ENCODE measurements around the gene PTGES.
"Not testable (repeated sequence)": the region's sequence is repeated elsewhere in the genome, so short reads cannot be mapped to it uniquely, and the experiment has no call there.

Gene PTGES

DNA sequence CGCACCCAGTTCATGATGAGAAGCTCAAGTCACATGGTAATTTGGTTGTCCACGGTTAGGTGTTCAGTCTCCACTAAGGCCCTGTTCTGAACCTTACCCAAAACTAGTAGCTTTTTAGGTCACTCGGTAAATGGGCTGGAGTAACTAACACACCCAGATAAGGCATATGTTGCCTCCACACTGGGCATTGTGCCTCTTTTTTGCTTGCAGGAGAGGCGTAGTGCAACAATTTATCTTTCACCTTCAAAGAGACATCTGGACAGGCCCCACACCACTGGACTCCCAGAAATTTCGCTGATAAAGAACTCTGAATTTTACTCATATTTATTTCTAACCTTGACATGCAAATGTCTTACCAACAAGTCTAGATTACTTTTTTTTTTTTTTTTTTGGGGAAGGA lies 16.8 kb upstream of the PTGES start:
- no peak for DNase-seq

DNA sequence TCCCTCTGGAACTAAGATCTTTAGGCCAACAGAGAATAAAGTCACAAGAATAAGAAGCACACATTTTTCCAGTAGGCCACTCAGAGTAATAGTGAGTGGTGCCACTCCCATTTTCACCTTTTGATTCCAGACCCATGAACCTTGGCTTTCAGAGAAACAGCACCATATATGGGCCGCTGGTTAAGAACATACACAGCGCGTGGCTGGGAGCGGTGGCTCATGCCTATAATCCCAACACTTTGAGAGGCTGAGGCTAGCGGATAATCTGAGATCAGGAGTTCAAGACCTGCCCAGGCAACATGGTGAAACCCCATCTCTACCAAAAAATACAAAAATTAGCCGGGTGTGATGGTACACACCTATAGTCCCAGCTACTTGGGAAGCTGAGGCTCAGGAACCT lies 15.6 kb upstream of the PTGES start:
- DNase-seq = no peak

DNA sequence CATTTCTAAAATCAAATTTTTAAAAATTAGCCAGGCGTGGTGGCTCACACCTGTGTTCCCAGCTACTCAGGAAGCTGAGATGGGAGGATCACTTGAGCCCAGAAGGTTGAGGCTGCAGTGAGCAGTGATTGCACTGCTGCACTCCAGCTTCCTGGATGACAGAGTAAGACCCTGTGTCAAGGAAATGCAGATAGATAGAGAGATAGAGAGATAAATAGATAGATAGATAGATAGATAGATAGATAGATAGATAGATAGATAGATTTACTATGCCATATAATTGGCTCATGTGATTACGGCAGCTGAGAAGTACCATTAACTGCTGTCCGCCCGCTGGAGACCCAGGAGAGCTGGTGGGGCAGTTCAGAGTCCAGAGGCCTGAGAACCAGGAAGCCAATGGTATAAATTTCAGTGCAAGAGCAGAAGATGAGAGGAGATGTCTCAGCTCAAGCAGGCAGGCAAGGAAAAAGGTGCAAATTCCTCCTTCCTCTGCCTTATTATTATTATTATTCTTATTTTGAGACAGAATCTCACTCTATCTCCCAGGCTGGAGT lies 13.0 kb upstream of the PTGES start:
- DNase-seq = no peak

- no peak for DNase-seq
These were observed 10.4 kb upstream of the PTGES start for GRCh38 chr9:129762985-129763926.

DNA sequence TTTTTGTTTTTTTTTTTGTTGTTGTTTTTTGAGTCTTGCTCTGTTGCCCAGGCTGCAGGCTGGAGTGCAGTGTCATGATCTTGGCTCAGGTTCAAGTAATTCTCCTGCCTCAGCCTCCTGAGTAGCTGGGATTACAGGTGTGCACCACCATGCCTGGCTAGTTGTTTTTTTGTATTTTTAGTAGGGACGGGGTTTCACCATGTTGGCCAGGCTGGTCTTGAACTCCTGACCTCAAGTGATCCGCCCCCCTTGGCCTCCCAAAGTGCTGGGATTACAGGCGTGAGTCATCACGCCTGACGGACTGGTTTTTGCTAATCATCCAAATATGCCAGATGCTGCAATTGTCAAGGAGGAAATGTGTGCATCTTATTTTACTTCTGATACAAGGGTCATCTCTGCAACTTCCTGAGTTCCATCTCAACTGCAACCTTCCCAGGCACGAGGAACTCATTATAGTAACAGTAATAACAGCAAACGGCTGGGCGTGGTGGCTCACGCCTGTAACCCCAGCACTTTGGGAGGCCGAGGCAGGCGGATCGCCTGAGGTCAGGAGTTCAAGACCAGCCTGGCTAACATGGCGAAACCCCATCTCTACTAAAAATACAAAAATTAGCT lies 9.6 kb upstream of the PTGES start:
- DNase-seq = peak; percentile 90

GRCh38 chr9:129761901-129762369 lies 9.1 kb upstream of the PTGES start:
- DNase-seq = peak; percentile 74

DNA sequence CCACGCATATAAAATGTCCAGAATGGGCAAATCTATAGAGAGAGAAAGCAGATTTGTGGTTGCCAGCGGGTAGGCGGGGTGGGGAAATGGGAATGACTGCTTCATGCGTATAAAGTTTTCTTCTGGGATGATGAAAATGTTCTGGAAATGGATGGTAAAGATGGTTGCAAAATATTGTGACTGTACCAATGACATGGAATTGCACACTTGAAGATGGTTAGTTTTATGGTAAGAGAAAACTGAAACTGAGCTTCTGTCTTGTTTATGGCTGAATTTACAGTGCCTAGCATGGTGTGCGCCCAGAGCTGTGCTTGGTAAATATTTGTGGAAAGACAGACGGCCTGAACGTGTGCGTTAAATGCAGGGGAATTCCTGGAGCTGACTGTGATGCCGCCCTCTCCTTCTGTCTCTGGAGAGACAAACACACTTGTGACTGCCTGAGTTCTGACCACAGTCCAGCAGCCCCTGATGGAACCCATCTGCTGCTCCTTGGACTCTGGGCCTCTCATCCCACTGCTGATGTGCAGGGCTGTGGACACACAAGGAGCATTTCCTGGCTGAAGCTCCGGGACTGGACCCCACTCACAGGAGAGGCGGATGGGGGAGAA lies 8.6 kb upstream of the PTGES start:
- no peak for DNase-seq

DNA sequence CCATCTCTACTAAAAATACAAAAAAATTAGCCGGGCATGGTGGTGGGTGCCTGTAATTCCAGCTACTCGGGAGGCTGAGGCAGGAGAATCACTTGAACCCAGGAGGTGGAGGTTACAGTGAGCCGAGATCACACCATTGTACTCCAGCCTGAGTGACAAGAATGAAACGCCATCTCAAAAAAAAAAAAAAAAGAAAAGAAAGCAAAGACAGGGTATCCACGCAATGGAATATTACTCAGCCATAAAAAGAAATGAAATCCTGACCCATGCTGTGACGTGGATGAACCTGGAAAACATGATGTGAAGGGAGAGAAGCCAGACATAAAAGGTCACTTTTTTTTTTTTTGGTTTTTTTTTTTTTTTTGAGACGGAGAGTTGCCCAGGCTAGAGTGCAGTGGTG lies 7.9 kb upstream of the PTGES start:
- DNase-seq = not testable (repeated sequence)

- DNase-seq = no peak
These were observed 7.1 kb upstream of the PTGES start for GRCh38 chr9:129759804-129760502.

- no peak for DNase-seq
These were observed 6.5 kb upstream of the PTGES start for GRCh38 chr9:129759319-129759718.

GRCh38 chr9:129757045-129757444 lies 4.2 kb upstream of the PTGES start:
- no peak for DNase-seq

DNA sequence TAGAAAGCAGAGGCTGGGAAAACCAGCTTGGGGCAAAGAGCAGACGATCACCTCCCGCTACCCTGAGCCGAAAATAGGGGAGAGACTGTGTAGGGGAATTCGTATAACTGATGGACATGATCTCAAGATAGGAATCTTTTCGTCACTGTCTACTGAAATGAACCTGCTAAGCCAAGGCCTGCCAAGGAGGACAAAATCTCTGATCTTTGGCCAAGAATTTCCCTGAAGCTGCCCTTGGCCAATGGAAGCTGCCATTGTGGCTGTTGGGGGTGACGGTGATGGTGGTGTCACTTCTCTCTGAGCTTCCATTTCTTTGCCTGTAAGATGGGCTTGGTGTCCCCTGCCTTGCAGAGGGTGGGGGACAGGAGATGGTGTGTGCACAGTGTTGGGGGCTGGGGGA lies 3.3 kb upstream of the PTGES start:
- DNase-seq = no peak

DNA sequence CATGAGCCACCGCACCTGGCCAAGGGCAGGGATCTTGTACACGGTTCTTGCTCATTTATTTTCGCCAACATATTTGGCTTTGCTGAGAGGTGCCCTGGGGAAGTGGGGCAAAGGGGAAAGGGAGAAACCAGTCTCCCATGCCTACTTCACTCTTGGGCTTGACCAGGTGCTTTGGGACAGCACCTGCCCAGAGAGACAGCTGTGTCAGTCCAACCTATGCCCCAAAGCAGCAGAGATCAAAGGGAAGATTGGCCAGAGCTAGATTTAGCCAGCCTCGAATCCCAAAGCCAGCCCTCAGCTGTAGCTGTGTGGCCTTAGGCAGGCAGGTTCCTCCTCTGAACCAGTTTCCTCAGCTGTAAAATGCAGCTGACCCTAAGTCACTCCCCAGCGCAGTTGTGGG lies 2.3 kb upstream of the PTGES start:
- DNase-seq = no peak

GRCh38 chr9:129751841-129752801 lies 721 bp downstream of the PTGES start:
- no peak for DNase-seq

GRCh38 chr9:129750013-129750638 lies 2.7 kb downstream of the PTGES start:
- DNase-seq = peak; percentile 85

- no peak for DNase-seq
These were observed 3.3 kb downstream of the PTGES start for GRCh38 chr9:129749575-129749974.

DNA sequence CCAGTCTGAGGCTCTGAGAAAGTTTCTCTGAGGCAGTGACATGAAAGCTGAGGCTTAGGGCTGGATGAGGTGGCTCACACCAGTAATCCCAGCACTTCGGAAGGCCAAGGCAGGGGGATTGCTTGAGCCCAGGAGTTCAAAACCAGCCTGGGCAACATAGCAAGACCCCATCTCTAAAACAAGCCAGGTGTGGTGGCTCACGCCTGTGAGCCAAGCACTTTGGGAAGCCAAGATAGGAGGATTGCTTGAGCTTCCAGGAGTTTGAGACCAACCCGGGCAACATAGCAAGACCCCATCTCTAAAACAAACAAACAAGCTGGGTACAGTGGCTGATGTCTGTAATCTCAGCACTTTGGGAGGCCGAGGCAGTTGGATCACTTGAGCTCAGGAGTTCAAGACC lies 3.8 kb downstream of the PTGES start:
- not testable (repeated sequence) for DNase-seq

GRCh38 chr9:129748249-129748648 lies 4.6 kb downstream of the PTGES start:
- DNase-seq = no peak

DNA sequence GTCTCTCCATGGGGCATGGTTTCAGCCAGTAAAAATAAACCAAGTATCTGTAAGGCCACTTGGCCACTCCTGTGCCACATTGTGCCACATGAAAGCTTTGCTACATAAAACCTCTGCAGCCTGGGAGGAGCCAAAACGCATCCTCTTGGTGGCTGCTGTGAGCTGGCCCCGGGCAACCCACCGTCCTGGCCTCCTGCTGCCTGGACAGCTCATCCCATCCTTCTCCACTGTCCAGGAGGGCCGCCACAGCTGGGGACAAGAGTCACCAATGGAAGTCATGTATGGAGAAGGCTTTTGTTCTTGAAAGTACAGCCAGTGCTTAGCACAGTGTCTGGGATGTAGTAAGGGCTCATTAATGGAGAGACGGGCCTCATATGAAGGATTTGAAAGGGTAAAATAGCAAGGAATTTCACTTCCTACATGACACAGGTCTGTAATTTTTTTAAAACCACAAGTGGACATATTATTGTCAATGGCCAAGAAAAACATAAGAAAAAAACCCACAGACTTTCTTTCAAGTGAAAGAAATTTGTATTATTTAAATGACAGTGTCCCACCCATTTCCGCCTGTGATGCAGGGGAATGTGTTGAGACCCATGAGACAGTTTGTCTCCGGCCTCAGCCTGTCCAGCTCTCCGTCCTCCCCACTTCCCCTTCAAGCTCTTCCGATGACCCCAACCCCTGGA lies 6.6 kb downstream of the PTGES start:
- peak; percentile 76 for DNase-seq

GRCh38 chr9:129745200-129745599 lies 7.6 kb downstream of the PTGES start:
- no peak for DNase-seq

Measured in fibroblast of skin of back (primary cell).